Measurements from ENCODE around the gene FBXL16. TPM values are rescaled to one million over a fixed set of nuclear protein-coding genes. Genes with fewer than 3 reads are reported as not detected.

Gene FBXL16, protein sequence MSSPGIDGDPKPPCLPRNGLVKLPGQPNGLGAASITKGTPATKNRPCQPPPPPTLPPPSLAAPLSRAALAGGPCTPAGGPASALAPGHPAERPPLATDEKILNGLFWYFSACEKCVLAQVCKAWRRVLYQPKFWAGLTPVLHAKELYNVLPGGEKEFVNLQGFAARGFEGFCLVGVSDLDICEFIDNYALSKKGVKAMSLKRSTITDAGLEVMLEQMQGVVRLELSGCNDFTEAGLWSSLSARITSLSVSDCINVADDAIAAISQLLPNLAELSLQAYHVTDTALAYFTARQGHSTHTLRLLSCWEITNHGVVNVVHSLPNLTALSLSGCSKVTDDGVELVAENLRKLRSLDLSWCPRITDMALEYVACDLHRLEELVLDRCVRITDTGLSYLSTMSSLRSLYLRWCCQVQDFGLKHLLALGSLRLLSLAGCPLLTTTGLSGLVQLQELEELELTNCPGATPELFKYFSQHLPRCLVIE
- total RNA-seq: 5.8 TPM

GRCh38 chr16:705431-706188, at the start of gene FBXL16:
FBXL16 (minus strand) TSS chr16:705801; CDS start chr16:697405, 8,396 bp downstream.

DNA sequence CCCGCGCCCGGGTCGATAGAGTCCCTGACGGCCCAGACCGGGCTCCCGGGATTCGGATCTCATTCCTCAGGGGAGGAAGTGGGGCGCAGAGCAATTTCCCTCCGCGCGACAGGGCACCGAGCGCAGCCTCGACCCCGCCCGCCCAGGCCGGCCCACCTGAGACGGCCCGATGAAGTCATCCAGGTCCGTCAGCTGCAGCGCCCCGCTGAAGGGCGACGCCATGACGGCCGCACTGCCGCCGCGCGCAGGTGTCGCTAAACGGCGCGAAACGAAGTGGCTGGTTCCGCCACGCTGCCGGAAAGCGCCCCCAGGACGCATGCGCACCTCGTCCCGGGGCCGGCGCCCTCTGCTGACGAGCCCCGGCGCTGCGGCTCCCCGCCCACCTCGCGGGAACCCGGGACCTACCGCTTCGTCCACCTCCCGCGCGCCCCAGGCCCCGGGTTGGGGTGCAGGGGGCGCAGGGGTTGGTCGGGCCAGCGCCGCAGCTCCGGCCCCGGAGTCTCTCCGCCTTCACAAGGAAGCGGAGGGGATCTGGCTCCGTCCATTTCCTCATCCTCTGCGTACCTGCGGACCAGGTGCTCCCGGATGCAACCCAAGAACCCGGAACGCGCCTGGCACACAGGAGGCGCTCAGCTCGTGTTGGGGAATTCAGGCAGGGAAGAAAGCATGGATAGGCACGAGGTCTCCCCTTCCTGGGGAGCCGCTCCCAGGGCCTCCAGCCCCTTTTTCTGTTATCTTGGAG, 35.3 kb upstream of the FBXL16 start, which contains the start of gene CIAO3:
TSS of gene CIAO3 (minus strand) at position 234 of the 742 bp plus-strand sequence. CDS start at position 222, 12 bp downstream.

DNA sequence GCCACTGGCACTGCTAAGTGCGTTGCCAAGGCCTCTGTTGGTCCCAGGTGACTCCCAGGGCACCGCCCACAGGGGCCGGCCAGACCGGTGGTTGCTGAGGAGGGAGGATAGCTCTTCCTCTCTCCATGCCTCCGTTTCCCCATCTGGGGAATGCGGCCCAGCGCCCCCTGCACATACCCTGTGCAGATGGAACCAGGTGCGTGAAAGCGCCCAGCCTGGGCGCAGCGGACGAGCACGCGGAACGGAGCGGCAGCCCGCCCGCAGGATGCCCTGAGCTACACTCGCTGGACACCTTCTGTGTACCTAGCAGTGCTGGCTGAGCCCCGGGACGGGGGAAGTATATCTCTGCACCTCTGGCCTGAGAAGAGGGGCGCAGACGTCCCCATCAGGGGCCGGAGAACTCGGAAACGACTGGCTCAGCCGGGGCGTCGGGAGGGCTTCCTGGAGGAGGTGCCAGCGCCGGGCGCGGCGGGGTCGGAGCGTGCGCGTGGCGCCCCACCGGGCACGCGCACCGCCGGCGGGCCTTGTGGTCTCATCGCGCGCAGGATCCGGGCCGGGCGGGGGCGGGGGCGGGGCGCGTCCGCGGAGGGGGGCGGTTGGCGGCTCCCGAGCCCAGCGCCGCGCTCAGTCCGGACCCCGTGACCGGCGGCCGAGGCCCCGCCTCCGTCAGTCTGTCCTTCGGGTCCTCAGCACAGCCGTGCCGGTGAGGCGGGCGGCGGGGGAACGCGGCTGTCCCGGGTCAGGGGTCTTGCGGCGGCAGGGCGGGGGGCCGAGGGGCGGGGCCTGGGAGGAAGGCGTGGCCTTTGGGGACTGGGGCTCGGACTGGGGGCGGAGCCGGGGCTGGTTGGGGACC, 21.1 kb upstream of the FBXL16 start, which contains the start of the genes CCDC78 and HAGHL:
TSS of gene CCDC78 (minus strand) at position 6 of the 853 bp plus-strand sequence. CDS start 76 bp downstream, outside the sequence.
TSS of gene HAGHL (plus strand) at position 669 of the 853 bp plus-strand sequence. CDS start 404 bp downstream, outside the sequence.

GRCh38 chr16:720990-721764, 15.6 kb upstream of the FBXL16 start, which contains the start of gene ANTKMT:
ANTKMT (plus strand) TSS chr16:721146; CDS start chr16:721275, 129 bp downstream.

DNA sequence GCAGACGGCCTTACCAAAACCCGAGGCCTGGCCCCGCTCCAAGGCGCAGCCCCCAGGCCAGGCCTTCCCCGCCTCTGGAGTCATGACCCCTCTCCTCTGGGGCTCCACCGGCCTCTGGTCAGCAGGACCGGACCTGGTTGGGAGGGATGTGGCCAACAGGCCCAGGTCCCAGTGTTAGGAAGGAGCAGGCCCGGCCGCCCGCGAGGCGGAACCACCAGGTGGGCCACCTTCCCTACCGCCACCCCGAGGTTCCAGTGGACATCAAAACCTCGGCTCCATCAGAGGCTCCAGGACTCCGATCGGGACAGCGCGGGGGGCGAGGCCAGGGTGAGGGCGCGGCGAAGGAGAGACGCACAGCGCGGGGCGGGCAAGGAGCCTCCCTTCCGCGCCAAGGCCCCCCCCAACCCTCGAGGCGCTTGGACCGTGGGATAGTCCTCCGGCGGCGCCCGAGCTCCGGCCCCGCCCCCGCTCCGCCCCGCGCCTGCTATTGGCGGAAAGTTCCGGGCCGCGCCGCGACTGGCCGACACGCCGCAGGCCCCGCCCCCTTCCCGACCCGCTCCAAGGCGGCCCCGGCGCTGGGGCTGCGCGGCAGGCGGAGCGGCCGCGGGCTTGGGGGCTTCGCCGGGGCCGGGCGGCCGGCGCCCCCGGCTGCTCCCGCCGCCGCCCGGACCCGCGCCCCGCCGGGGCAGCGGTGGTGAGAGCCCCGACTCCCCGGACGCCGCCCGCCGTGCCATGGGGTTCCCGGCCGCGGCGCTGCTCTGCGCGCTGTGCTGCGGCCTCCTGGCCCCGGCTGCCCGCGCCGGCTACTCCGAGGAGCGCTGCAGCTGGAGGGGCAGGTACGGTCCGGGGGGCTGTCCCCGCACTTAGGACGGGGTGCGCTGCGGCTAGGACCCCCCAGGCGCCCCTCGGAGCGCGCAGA, 9.2 kb upstream of the FBXL16 start, which contains the start of gene METRN:
TSS of gene METRN (plus strand) at position 561 of the 919 bp plus-strand sequence. CDS start at position 733, 172 bp downstream.

GRCh38 chr16:684071-684794, 21.4 kb downstream of the FBXL16 start, which contains the start of gene JMJD8:
JMJD8 (minus strand) TSS chr16:684334; CDS start chr16:684319, 15 bp downstream.

DNA sequence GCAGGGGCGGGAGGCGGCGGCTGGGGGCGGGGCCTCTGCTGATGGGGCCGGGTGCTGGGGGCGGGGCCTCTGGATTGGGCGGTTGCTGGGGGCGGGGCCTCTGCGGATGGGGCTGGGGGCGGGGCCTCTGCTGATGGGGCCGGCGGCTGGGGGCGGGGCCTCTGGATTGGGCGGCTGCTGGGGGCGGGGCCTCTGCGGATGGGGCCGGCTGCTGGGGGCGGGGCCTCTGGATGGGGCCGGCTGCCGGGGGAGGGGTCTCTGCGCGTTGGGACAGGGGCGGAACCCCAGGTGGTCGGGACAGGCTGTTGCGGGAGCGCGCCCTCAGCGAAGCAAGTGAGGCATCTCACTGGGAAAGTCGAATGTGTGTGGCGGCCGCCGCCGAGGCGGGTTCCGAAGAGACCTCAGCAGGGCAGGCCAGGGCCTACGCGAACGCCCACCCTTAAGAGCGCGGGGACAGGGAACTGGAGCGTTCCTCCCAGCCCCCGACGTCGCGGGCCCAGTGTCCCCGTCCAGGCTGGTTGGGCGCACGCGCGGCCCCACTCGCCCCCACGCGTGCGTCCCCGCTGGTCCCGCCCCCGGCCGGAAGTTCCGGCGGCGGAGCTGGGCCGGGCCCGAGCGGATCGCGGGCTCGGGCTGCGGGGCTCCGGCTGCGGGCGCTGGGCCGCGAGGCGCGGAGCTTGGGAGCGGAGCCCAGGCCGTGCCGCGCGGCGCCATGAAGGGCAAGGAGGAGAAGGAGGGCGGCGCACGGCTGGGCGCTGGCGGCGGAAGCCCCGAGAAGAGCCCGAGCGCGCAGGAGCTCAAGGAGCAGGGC, 25.6 kb downstream of the FBXL16 start, which contains the start of gene STUB1:
TSS of gene STUB1 (plus strand) at position 597 of the 811 bp plus-strand sequence. CDS start at position 713, 116 bp downstream.

GRCh38 chr16:674968-675883, 30.4 kb downstream of the FBXL16 start, which contains the start of gene RHBDL1:
RHBDL1 (plus strand) TSS chr16:675671; CDS start chr16:675791, 120 bp downstream.

DNA sequence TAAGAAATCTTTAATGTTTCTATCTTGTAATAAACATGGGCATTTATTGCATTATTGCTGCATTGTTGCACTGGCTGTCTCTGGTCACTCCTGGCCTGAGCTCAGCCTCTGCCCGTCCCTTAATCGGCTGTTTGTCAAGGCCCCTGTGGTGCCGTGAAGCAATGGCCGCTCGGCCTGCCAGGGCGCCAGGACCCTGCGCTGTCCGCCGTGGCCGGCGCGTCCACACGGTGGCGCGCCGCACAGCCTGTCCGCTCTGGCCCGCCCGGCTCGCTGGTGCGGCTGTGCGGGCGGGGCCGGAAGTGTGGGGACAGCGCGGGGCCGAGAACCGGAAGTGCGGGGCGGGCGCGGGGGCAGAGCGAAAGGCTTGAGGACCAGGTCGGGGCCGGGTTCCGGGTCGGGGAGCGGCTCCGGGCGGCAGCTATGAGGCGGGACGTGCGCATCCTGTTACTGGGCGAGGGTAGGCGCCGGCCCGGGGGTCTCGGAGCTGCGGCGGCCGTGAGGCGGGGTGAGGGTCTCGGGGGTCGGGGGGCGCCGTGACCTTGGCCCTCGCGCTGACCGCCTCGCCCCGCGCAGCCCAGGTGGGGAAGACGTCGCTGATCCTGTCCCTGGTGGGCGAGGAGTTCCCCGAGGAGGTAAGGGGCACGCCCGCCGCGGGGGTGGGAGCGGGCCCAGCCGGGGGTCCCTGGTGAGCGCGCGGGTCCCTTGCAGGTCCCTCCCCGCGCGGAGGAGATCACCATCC, 37.7 kb downstream of the FBXL16 start, which contains the start of gene RHOT2:
TSS of gene RHOT2 (plus strand) at position 353 of the 739 bp plus-strand sequence. CDS start at position 421, 68 bp downstream.

DNA sequence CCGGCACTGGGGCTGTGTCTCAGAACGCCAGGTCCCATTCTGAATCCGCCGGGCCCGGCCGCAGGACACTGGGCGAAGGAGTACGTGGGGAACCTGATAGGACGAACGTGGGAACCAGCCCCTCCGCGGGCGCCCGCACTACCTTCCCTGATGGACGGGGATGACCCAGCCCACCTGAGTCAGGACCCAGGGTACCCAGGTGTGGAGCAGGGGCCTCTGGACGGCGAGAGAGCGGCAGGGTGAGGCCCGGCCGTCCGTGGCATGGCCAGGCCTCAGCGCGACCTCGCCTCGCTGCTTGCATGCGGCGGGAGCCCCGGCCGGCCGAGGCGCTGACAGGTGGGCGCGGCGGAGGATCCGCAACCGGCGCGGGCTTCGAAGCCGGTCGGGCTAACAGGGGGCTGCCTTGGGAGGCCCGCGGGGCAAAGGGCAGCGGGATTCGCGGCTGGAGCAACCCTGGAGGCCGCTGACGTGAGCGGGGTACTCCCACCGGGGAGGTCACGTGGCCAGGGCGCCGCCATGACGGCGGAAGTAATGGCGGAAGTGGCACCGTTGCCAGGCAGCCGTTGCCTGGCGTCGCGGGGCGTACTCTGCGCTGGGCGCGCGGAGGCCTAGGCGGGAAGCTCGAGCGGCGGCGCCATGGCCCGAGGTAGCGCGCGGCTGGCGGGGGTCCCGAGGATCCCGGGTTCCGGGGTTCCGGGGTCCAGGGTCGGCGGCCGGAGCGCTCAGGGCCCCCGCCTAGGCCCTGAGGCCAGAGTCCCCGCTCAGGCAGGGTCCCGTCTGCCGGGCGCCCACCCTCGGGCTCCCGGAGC, 56.6 kb downstream of the FBXL16 start, which contains the start of gene WDR90:
TSS of gene WDR90 (plus strand) at position 585 of the 809 bp plus-strand sequence. CDS start at position 637, 52 bp downstream.

All from camera-type eye (tissue), 1 donor.